ENCODE measurements around the gene NT5E.
"Not testable (repeated sequence)": the region's sequence is repeated elsewhere in the genome, so short reads cannot be mapped to it uniquely, and the experiment has no call there.

The NT5E gene

DNA sequence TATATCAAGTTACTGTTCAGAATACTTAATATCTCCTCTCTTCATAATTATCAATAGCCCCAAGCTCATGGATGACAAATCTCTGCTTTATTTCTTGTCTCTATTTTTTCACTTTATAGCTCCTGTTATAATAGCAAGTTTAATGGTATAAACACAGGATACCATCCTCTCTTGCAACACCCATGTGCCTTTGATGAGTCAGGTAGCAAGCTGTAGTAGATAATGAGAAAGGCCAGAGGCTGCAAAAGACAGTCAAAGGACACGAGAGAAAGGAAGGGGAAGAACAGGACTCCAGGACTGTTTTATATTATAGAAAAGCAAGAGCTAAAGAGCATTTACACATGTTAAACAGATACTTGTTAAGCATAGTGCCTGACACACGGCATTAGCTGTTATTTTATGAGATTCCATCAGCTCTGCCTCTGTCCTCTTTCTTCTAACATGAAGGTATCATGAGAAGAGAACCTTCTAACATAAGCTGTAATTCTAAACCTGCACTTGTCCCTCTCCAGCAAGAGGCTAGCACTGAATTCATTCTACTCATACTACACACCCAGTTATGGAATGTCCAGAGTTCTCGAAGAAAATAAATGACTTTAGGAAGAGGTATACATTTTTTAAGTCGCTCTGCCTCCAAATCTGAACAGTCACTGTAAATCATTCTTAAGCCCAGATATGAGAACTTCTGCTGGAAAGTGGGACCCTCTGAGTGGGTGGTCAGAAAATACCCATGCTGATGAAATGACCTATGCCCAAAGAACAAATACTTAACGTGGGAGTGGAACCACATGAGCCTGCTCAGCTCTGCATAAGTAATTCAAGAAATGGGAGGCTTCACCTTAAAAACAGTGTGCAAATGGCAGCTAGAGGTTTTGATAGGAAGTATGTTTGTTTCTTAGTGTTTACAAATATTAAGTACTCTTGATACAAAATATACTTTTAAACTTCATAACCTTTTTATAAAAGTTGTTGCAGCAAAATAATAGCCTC, 45.0 kb downstream of the NT5E start:
- DNase-seq: peak; percentile 4

- DNase-seq: no peak
Observed at GRCh38 chr6:85496009-85496579, 46.2 kb downstream of the NT5E start.

- no peak for DNase-seq
Observed at GRCh38 chr6:85496856-85497255, 47.0 kb downstream of the NT5E start.

DNA sequence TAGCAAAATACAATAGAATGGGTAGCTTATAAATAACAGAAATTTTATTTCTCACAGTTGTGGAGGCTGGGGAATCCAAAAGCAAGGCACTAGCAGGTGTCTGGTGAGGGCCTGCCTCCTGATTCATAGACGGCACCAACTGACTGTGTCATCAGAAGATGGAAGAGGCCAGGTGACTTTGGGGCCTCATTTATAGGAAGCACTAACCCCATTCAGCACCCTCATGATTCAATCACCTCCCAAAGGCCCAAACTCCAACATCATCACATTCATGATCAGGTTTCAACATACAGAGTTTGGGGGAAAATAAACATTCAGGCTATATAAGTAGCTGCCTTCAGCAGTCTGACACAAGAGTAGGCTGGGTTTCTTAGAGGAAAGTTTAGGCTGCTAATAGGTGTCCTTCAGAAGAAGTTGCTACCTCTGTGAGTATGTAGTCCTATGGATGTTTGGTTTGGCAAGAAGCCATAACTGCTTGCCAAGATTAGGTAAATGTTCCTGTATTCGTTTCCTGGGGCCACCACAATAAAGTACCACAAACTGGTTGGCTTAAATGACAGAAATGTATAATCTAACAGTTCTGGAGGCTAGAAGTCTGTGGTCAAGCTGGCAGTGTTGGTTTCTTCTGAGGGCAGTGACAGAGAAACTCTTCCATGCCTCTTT, 48.8 kb downstream of the NT5E start:
- no peak for DNase-seq

GRCh38 chr6:85506441-85507093, 56.7 kb downstream of the NT5E start:
- DNase-seq: no peak

DNA sequence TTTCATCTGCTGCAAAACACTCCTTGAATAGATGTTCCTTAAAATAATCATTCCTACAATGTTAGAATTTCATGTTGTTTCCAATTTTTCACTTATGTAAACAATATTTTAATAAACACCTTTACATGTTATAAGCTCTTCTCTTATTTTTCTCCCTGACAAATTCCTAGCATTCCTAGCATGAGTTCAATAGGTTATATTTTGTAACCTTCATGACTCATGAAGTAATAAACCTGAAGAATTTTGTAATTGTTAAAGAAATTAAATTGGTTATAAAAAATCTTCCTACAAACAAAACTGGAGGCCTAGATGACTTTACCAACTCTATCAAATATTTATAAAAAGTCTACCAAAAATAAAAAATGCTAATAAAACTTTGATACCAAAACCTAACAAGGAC, 66.3 kb downstream of the NT5E start:
- DNase-seq: no peak

- not testable (repeated sequence) for DNase-seq
Observed at GRCh38 chr6:85524281-85524680, 74.4 kb downstream of the NT5E start.

DNA sequence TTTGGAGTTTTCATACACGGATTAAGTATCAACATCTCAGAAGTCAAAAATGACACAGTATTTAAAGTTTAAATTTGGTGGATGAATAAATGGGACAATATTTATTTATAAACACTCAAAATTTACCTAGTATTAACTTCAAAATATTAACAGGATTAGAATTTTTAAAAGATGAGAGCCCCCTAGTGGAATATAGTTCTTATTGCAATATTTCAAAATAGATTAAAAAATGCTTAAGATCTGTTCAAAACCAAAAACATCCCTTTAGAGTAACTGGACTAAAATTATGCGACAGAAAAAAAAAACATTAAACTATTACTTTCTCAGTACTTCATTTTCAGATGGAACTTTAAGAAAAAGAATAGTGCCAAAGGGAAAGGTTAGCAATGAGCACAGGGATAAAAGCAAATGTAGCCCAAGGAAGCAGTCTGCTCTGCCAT, 87.2 kb downstream of the NT5E start:
- peak; percentile 21 for DNase-seq

- no peak for DNase-seq
Observed at GRCh38 chr6:85544776-85545175, 94.9 kb downstream of the NT5E start.
